Astrocyte (in vitro differentiated cells and primary cell): ENCODE data around the gene EXTL2. TPM values are rescaled to one million over a fixed set of nuclear protein-coding genes. Genes with fewer than 3 reads are reported as not detected.
A peak's percentile ranks its signal among the peaks of the same experiment; 100 is the strongest.
"Not testable (repeated sequence)": the region's sequence is repeated elsewhere in the genome, so short reads cannot be mapped to it uniquely, and the experiment has no call there.

Source experiments
- DNase-seq: peaks from one replicate; pipeline ENCODE4 v3.0.0-alpha.2; 2010; ENCODE audit warnings: low read depth
- FAIRE-seq: peaks from 2 replicates; lab custom pipeline; 2011; peaks lifted over from hg19 to GRCh38; lab: Jason Lieb, UNC
- H2AFZ ChIP-seq: 2 replicates; pipeline ENCODE4 v1.6.0; 2012; ENCODE audit warnings: low read depth, low read length, inconsistent platforms
- H3K27ac ChIP-seq: 2 replicates; pipeline ENCODE4 v1.5.1; 2011; ENCODE audit warnings: low read depth, low read length, inconsistent platforms
- H3K27me3 ChIP-seq: 2 replicates; pipeline ENCODE4 v1.6.0; 2011; ENCODE audit warnings: low read length, inconsistent platforms; ENCODE audit not compliant: insufficient read depth
- H3K36me3 ChIP-seq: 2 replicates; pipeline ENCODE4 v1.5.1; 2011; ENCODE audit warnings: low read length, inconsistent platforms; ENCODE audit not compliant: insufficient read depth
- H3K4me1 ChIP-seq: 2 replicates; pipeline ENCODE4 v1.5.1; 2011; ENCODE audit warnings: low read length, inconsistent platforms; ENCODE audit not compliant: insufficient read depth
- H3K4me2 ChIP-seq: 2 replicates; pipeline ENCODE4 v1.6.0; 2012; ENCODE audit warnings: low read length, inconsistent platforms
- H3K4me3 ChIP-seq: 2 replicates; pipeline ENCODE4 v1.5.1; 2011; ENCODE audit warnings: low read depth, mild to moderate bottlenecking, low read length, inconsistent platforms; ENCODE audit not compliant: insufficient read depth
- H3K79me2 ChIP-seq: 2 replicates; pipeline ENCODE4 v1.6.0; 2012; ENCODE audit warnings: mild to moderate bottlenecking, low read length, inconsistent platforms; ENCODE audit not compliant: insufficient read depth
- H3K9ac ChIP-seq: 2 replicates; pipeline ENCODE4 v1.6.0; 2012; ENCODE audit warnings: mild to moderate bottlenecking, low read length, inconsistent platforms
- H3K9me3 ChIP-seq: 2 replicates; pipeline ENCODE4 v1.5.1; 2012; ENCODE audit warnings: low read depth, mild to moderate bottlenecking, low read length, inconsistent platforms; ENCODE audit not compliant: insufficient read depth
- H4K20me1 ChIP-seq: 2 replicates; pipeline ENCODE4 v1.6.0; 2012; ENCODE audit warnings: low read length, inconsistent platforms; ENCODE audit not compliant: insufficient read depth
- H3K27ac Mint-ChIP-seq: one replicate; pipeline ENCODE4 v1.8.0; 2021; ENCODE audit warnings: mild to moderate bottlenecking, mixed read lengths; ENCODE audit not compliant: unreplicated experiment
- H3K27me3 Mint-ChIP-seq: one replicate; pipeline ENCODE4 v1.8.0; 2021; ENCODE audit warnings: low read depth, mixed read lengths; ENCODE audit not compliant: unreplicated experiment
- H3K36me3 Mint-ChIP-seq: one replicate; pipeline ENCODE4 v1.8.0; 2021; ENCODE audit warnings: low read depth, mixed read lengths; ENCODE audit not compliant: unreplicated experiment
- H3K4me1 Mint-ChIP-seq: one replicate; pipeline ENCODE4 v1.8.0; 2021; ENCODE audit warnings: low read depth, mixed read lengths; ENCODE audit not compliant: unreplicated experiment
- H3K4me3 Mint-ChIP-seq: one replicate; pipeline ENCODE4 v1.8.0; 2021; ENCODE audit warnings: mild to moderate bottlenecking, moderate library complexity, mixed read lengths; ENCODE audit not compliant: unreplicated experiment
- H3K9me3 Mint-ChIP-seq: one replicate; pipeline ENCODE4 v1.8.0; 2021; ENCODE audit warnings: mild to moderate bottlenecking, mixed read lengths; ENCODE audit not compliant: unreplicated experiment
- CTCF ChIP-seq: IDR thresholded peaks from 2 replicates; pipeline ENCODE4 v1.5.1; 2011; ENCODE audit warnings: low read depth, mild to moderate bottlenecking, inconsistent platforms, low read length, moderate library complexity; ENCODE audit not compliant: insufficient read depth
- EZH2 ChIP-seq: IDR thresholded peaks from 2 replicates; pipeline ENCODE4 v1.6.1; 2012; ENCODE audit warnings: mild to moderate bottlenecking, low read length, inconsistent platforms; ENCODE audit not compliant: insufficient read depth
- total RNA-seq: library from RNA; stranded (reverse); gene quantifications from 2 replicates; pipeline ENCODE4 v1.2.1, GENCODE V29; 2021

EXTL2 gene
- total RNA-seq, 1 donor from 2014 or later: 36.2 TPM

- Histone ChIP-seq H3K27me3 (no peaks in the 10 kb centered on the region), H3K79me2 (no peaks in the 10 kb centered on the region), H3K4me2 (peak overlapping the region; percentile 13), H3K9ac (no peak overlapping the region), H3K27ac (no peak overlapping the region), H4K20me1 (no peaks in the 10 kb centered on the region), H3K4me1 (no peaks in the 10 kb centered on the region), H3K4me3 (no peak overlapping the region), H3K36me3 (no peaks in the 10 kb centered on the region), H3K9me3 (no peaks in the 10 kb centered on the region), H2AFZ (no peak overlapping the region)
- no peaks in the 10 kb centered on the region for H3K36me3 Mint-ChIP-seq
- no peaks in the 10 kb centered on the region for H3K27me3 Mint-ChIP-seq
- DNase-seq: no peak
- H3K27ac Mint-ChIP-seq: no peak overlapping the region
- no peak for TF ChIP-seq EZH2
- H3K9me3 Mint-ChIP-seq: peaks cover 5% of the 10 kb centered on the region
- no peak overlapping the region for H3K4me3 Mint-ChIP-seq
- no peak for FAIRE-seq
- peaks cover 2% of the 10 kb centered on the region for H3K4me1 Mint-ChIP-seq
These were observed 58.5 kb downstream of the EXTL2 start for GRCh38 chr1:100835866-100836842.

DNA sequence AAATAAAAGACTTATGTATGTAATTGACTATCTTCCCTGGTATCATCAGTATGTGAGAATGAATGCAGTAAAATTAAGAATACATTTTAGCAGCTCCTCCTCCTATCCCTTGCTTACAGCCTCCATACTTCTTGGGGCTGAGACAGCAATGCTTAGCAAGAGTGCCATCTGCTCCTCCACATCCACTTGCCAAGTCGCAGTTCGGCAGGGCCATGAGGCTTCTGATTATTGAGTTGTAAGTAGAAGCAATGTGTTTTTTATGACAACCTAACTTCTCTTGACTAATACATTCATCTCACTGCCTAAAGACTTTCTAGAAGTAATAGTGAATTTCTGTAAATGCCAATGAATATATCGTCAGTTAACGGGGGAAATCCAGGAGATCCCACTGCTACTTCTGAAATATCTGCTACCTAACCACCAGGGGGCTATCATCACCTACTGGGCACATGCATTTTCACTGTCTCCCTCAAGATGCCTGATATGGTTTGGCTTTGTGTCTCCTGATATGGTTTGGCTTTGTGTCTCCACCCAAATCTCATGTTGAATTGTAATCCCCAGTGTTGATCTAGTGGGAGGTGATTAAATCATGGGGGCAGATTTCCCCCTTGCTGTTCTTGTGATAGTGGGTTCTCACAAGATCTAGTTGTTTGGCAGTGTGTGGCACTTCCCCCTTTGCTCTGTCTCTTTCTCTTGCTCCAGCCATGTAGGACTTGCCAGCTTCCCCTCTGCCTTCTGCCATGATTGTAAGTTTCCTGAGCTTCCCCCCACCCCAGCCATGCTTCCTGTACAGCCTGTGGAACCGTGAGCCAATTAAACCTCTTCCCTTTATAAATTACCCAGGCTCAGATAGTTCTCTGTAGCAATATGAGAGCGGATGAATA is 59.6 kb downstream of the EXTL2 start:
- no peaks in the 10 kb centered on the region for H3K79me2 ChIP-seq
- DNase-seq (no peak), FAIRE-seq (no peak)
- Mint-ChIP-seq H3K9me3 (no peaks in the 10 kb centered on the region), H3K4me3 (no peak overlapping the region), H3K4me1 (peaks cover 2% of the 10 kb centered on the region), H3K36me3 (no peaks in the 10 kb centered on the region), H3K27ac (no peak overlapping the region), H3K27me3 (no peaks in the 10 kb centered on the region)
- H3K9me3 ChIP-seq: no peaks in the 10 kb centered on the region
- no peak overlapping the region for H3K4me2 ChIP-seq
- TF ChIP-seq EZH2: no peak
- peak; percentile 37 for TF ChIP-seq CTCF
- no peak overlapping the region for H3K4me3 ChIP-seq
- H3K36me3 ChIP-seq: no peaks in the 10 kb centered on the region
- H3K27me3 ChIP-seq: no peaks in the 10 kb centered on the region
- no peaks in the 10 kb centered on the region for H4K20me1 ChIP-seq
- H3K9ac ChIP-seq: no peak overlapping the region
- H3K4me1 ChIP-seq: no peaks in the 10 kb centered on the region
- H3K27ac ChIP-seq: no peak overlapping the region
- no peak overlapping the region for H2AFZ ChIP-seq

GRCh38 chr1:100832694-100833428 is 61.8 kb downstream of the EXTL2 start:
- Mint-ChIP-seq H3K36me3 (no peaks in the 10 kb centered on the region), H3K4me3 (no peak overlapping the region), H3K27ac (peak overlapping the region; percentile 29), H3K27me3 (peaks cover 2% of the 10 kb centered on the region), H3K4me1 (peaks cover 2% of the 10 kb centered on the region), H3K9me3 (peaks cover 3% of the 10 kb centered on the region)
- Histone ChIP-seq H3K4me2 (no peak overlapping the region), H3K36me3 (no peaks in the 10 kb centered on the region), H3K4me3 (no peak overlapping the region), H4K20me1 (no peaks in the 10 kb centered on the region), H3K9me3 (no peaks in the 10 kb centered on the region), H3K79me2 (no peaks in the 10 kb centered on the region), H3K9ac (no peak overlapping the region), H3K4me1 (no peaks in the 10 kb centered on the region), H3K27ac (no peak overlapping the region), H2AFZ (no peak overlapping the region), H3K27me3 (no peaks in the 10 kb centered on the region)
- DNase-seq (no peak), FAIRE-seq (no peak)
- no peak for TF ChIP-seq EZH2
- no peak for TF ChIP-seq CTCF

- H3K36me3 Mint-ChIP-seq, H3K4me1 ChIP-seq, DNase-seq, FAIRE-seq, H3K4me3 ChIP-seq, H3K79me2 ChIP-seq, H3K27me3 Mint-ChIP-seq, H3K9ac ChIP-seq, H3K4me3 Mint-ChIP-seq, H3K4me2 ChIP-seq, H3K27ac Mint-ChIP-seq, H3K9me3 ChIP-seq, H2AFZ ChIP-seq, H3K27me3 ChIP-seq, H3K4me1 Mint-ChIP-seq, H3K36me3 ChIP-seq, H3K27ac ChIP-seq, H4K20me1 ChIP-seq: not testable (repeated sequence)
- H3K9me3 Mint-ChIP-seq: peaks cover 28% of the 10 kb centered on the region
These were observed 69.0 kb downstream of the EXTL2 start for GRCh38 chr1:100825666-100826065.
